A549 (cell line): Measurements from ENCODE around the gene PLEKHH1.

ENCODE experiments used
- BHLHE40 ChIP-seq: IDR thresholded peaks from 2 replicates; pipeline ENCODE4 v1.6.1; 2012; ENCODE audit warnings: low read depth, low read length, inconsistent platforms
- CHD2 ChIP-seq: fragments of 150-350 bp; IDR thresholded peaks from 2 replicates; pipeline ENCODE4 v1.6.1; 2014; ENCODE audit warnings: low read length; ENCODE audit not compliant: partially characterized antibody
- CTCF ChIP-seq: fragments of >200 bp; sonication (Bioruptor Twin); formaldehyde crosslinking; IDR thresholded peaks from 3 replicates; pipeline ENCODE4 v1.5.1; 2016
- ESRRA ChIP-seq: fragments of 150-350 bp; IDR thresholded peaks from 2 replicates; pipeline ENCODE4 v1.6.1; 2014; ENCODE audit warnings: mild to moderate bottlenecking, low read length, borderline replicate concordance
- MAZ ChIP-seq: fragments of 150-350 bp; IDR thresholded peaks from 2 replicates; pipeline ENCODE4 v1.6.1; 2014; ENCODE audit warnings: antibody characterized with exemption, low read depth, low read length, borderline replicate concordance
- NFE2L2 ChIP-seq: fragments of 150-350 bp; conservative IDR thresholded peaks from 2 replicates; pipeline ENCODE4 v1.6.1; 2014; ENCODE audit warnings: low read length
- PHF8 ChIP-seq: fragments of 200-600 bp; sonication (generic); IDR thresholded peaks from 2 replicates; pipeline ENCODE4 v1.6.1; 2016; ENCODE audit warnings: low read depth, mild to moderate bottlenecking, antibody characterized with exemption, moderate library complexity, borderline replicate concordance
- POLR2A ChIP-seq: IDR thresholded peaks from 2 replicates; pipeline ENCODE4 v1.6.1; 2012; ENCODE audit warnings: mild to moderate bottlenecking, low read length
- RAD21 ChIP-seq, 2 experiments: fragments of >200 bp in 1 of 2; sonication (Bioruptor Twin) in 1 of 2; formaldehyde crosslinking in 1 of 2; IDR thresholded peaks in 1 of 2; conservative IDR thresholded peaks in 1 of 2; 2 replicates in 1 of 2; 3 replicates in 1 of 2; pipeline ENCODE4 v1.6.1; 2012 to 2018; ENCODE audit warnings: inconsistent platforms in 1 of 2
- SMC3 ChIP-seq: fragments of >200 bp; sonication (Bioruptor Twin); formaldehyde crosslinking; IDR thresholded peaks from 3 replicates; pipeline ENCODE4 v1.6.1; 2018; ENCODE audit warnings: inconsistent platforms
- TF ChIP-seq, protein P1 (sequence below): IDR thresholded peaks from 2 replicates; pipeline ENCODE4 v1.6.1; 2012

DNA sequence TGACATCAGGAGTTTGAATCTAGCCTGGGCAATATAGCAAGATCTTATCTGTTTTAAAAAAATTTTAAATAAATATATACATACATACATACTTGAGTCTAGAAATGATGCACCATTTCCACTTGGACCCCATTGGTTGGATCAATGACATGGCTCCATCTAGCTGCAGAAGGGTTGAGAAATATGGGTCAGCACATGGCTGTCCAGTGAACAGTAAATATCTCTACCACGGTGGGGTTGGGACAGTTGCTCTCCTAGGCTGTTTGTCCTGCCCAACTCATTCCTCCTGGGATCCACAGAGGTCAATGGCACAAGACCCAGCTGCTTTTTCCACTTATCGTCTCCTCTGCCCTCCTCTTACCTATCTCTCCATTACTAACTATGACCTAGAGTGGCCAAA is 23.6 kb downstream of the PLEKHH1 start:
- TF ChIP-seq PHF8 = no peak
- TF ChIP-seq CTCF = no peak
- no peak for TF ChIP-seq ESRRA
- TF ChIP-seq RAD21 (conservative IDR thresholded peaks at IDR 0.05 in 1 of 2, IDR thresholded peaks at IDR 0.05 in 1 of 2) = no peak
- no peak for TF ChIP-seq NFE2L2
- TF ChIP-seq POLR2A = no peak
- TF ChIP-seq CHD2 = no peak
- TF ChIP-seq, protein P1, sequence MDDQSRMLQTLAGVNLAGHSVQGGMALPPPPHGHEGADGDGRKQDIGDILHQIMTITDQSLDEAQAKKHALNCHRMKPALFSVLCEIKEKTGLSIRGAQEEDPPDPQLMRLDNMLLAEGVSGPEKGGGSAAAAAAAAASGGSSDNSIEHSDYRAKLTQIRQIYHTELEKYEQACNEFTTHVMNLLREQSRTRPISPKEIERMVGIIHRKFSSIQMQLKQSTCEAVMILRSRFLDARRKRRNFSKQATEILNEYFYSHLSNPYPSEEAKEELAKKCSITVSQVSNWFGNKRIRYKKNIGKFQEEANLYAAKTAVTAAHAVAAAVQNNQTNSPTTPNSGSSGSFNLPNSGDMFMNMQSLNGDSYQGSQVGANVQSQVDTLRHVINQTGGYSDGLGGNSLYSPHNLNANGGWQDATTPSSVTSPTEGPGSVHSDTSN = no peak
- TF ChIP-seq SMC3 = no peak
- TF ChIP-seq MAZ = no peak
- no peak for TF ChIP-seq BHLHE40
